Kidney (tissue), 14 donors: Measurements from ENCODE around the gene CIT. TPM values are rescaled to one million over a fixed set of nuclear protein-coding genes. Genes with fewer than 3 reads are reported as not detected.

Experiments used
- DNase-seq, 5 donors: peaks; one replicate each; pipeline ENCODE4 v3.0.0-alpha.2; 2013 to 2020
- FAIRE-seq: peaks from 2 replicates; lab custom pipeline; 2012; peaks lifted over from hg19 to GRCh38; lab: Jason Lieb, UNC
- H3K27ac ChIP-seq, 2 donors: one replicate each; pipeline ENCODE4 v1.7.0; 2013; ENCODE audit warnings: low read depth in 2 of 2, low read length in 2 of 2, inconsistent platforms in 1 of 2
- H3K27me3 ChIP-seq: one replicate; pipeline ENCODE4 v1.7.1; 2013; ENCODE audit warnings: low read length, inconsistent platforms; ENCODE audit not compliant: control insufficient read depth, insufficient read depth
- H3K36me3 ChIP-seq, 3 donors: one replicate each; pipeline versions ENCODE4 v1.7.0 to v1.7.1; 2013; ENCODE audit warnings: low read length in 3 of 3, control low read depth in 1 of 3, inconsistent platforms in 1 of 3; ENCODE audit not compliant: insufficient read depth in 3 of 3, control insufficient read depth in 2 of 3
- H3K4me1 ChIP-seq, 3 donors: one replicate each; pipeline versions ENCODE4 v1.7.0 to v1.7.1; 2013; ENCODE audit warnings: low read length in 3 of 3, inconsistent platforms in 1 of 3, low read depth in 1 of 3; ENCODE audit not compliant: control insufficient read depth in 2 of 3, insufficient read depth in 2 of 3
- H3K4me3 ChIP-seq, 3 donors: one replicate each; pipeline versions ENCODE4 v1.7.0 to v1.8.1; 2013; ENCODE audit warnings: low read length in 3 of 3, control low read depth in 1 of 3, inconsistent platforms in 1 of 3
- H3K9ac ChIP-seq, 3 donors: one replicate each; pipeline versions ENCODE4 v1.7.0 to v1.7.1; 2013; ENCODE audit warnings: low read length in 3 of 3, control low read depth in 1 of 3, inconsistent platforms in 1 of 3
- H3K9me3 ChIP-seq, 3 donors: one replicate each; pipeline versions ENCODE4 v1.7.0 to v1.7.1; 2013; ENCODE audit warnings: low read length in 3 of 3, control low read depth in 1 of 3, inconsistent platforms in 1 of 3; ENCODE audit not compliant: control insufficient read depth in 2 of 3, insufficient read depth in 1 of 3
- CTCF ChIP-seq: IDR thresholded peaks from 3 replicates; pipeline ENCODE4 v1.5.1; 2012; ENCODE audit warnings: mild to moderate bottlenecking, moderate library complexity, borderline replicate concordance; ENCODE audit not compliant: insufficient read depth; ENCODE audit errors: extremely low read depth
- intact Hi-C: fragments of 100-400 bp; cut with DNase I; formaldehyde crosslinking; loops from one replicate; pipeline ENCODE4 v1.11.1; 2022
- polyA plus RNA-seq: library from polyadenylated mRNA; stranded (reverse); fragments of 350-450 nt; fragmentation: Illumina TruSeq; extraction: RNeasy Lipid Tissue Mini Kit (QIAGEN cat#74804); gene quantifications from one replicate; pipeline ENCODE4 v1.2.3, GENCODE V29; 2014; ENCODE audit warnings: low read depth, low replicate concordance; ENCODE audit not compliant: insufficient read depth
- total RNA-seq: library from RNA; stranded (reverse); fragmentation: NEBNext Ultra II Directional; extraction: Animal tissue kit (Norgen Biotek cat#: 25700); gene quantifications from one replicate; pipeline ENCODE4 v1.2.1, GENCODE V29; 2021
- donor health status: control.
- donor health status: control.
- donor health status: control.
- donor health status: control.
- donor health status: control.
- donor health status: DM: yes; HTN: yes; CAD: no.
- donor health status: Normal renal cell carcinoma (clear cell type).

Gene CIT
- total and polyA plus RNA-seq, 2 donors from 2014 or later, result 3.0 to 81.6 TPM

GRCh38 chr12:119728444-119728745, 148.7 kb downstream of the CIT start:
- H3K27ac ChIP-seq, result peak overlapping the region; percentile 23 to 41
- DNase-seq, result no peak
- H3K27me3 ChIP-seq, result no peaks in the 10 kb centered on the region
- H3K9ac ChIP-seq, result peak overlapping the region in 1 of 3 donors; percentile 9
- H3K36me3 ChIP-seq, result peaks cover 0 to 5% (median 0%) of the 10 kb centered on the region in 3 donors
- TF ChIP-seq CTCF, result no peak
- H3K4me1 ChIP-seq, result peaks cover 0 to 7% (median 5%) of the 10 kb centered on the region in 3 donors
- FAIRE-seq, result no peak
- no peak overlapping the region for H3K4me3 ChIP-seq
- intact Hi-C loops, result no loop called here
- H3K9me3 ChIP-seq, result no peaks in the 10 kb centered on the region

- H3K9ac ChIP-seq, result peak overlapping the region in 1 of 3 donors; percentile 9
- peaks cover 0 to 7% (median 5%) of the 10 kb centered on the region in 3 donors for H3K4me1 ChIP-seq
- H3K9me3 ChIP-seq, result no peaks in the 10 kb centered on the region
- no peaks in the 10 kb centered on the region for H3K27me3 ChIP-seq
- DNase-seq (no peak), FAIRE-seq (no peak)
- intact Hi-C loops, result no loop called here
- no peak overlapping the region for H3K4me3 ChIP-seq
- TF ChIP-seq CTCF, result no peak
- H3K27ac ChIP-seq, result peak overlapping the region; percentile 41 to 48
- H3K36me3 ChIP-seq, result peaks cover 0 to 5% (median 0%) of the 10 kb centered on the region in 3 donors
These were observed 149.3 kb downstream of the CIT start for GRCh38 chr12:119727600-119728443.

GRCh38 chr12:119725523-119725922, 151.6 kb downstream of the CIT start:
- H3K9ac ChIP-seq, result no peak overlapping the region
- DNase-seq (no peak), FAIRE-seq (no peak)
- no peaks in the 10 kb centered on the region for H3K9me3 ChIP-seq
- no peak overlapping the region for H3K4me3 ChIP-seq
- no peak for TF ChIP-seq CTCF
- no peaks in the 10 kb centered on the region for H3K27me3 ChIP-seq
- H3K27ac ChIP-seq, result no peak overlapping the region
- H3K4me1 ChIP-seq, result peaks cover 0 to 7% (median 5%) of the 10 kb centered on the region in 3 donors
- H3K36me3 ChIP-seq, result no peaks in the 10 kb centered on the region
- intact Hi-C loops, result no loop called here
